Measurements from ENCODE around the gene DUSP1. TPM values are rescaled to one million over a fixed set of nuclear protein-coding genes. Genes with fewer than 3 reads are reported as not detected.

DUSP1 gene
- polyA plus RNA-seq, 1 donor from 2014 or later: 48.3 TPM

DNA sequence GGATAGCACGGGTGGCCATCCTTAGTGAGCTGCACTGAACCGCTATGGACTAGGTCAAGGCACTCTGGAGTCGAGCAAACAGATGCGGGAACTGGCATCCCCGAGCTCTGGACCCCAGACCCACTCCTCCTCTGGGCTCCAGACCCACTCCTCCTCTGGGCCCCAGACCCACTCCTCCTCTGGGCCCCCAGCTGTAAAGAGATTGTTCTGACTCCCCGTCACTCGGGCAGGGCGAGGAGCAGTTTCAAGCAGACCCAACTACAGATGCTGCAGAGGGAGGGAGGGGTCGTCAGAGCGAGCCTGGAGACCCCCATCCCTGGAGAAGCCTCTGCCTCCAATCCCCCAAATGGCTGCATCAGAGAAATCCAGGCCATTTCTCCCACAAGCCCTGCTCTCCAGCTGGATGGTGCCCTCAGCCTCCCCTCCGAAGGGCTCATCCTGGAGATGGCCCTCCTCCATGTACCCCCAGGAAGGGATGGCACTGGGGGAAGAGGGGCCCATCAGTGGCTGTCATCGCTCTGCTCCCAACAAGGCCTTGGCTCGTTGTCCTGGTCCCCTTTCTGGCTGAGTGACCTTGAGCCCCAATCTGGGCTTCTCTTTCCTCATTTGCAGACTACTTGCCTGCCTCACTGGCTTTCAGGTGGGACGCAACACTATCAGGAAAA lies 38.7 kb downstream of the DUSP1 start:
- no peak overlapping the region for H3K9ac ChIP-seq (ENCODE audit: low read length)
- no peaks in the 10 kb centered on the region for H3F3A ChIP-seq (ENCODE audit: insufficient read depth, low read length, poor library complexity, severe bottlenecking)
- H2AFZ ChIP-seq (ENCODE audit: low read depth, low read length): no peak overlapping the region
- no peaks in the 10 kb centered on the region for H3K36me3 ChIP-seq (ENCODE audit: insufficient read depth, low read length)
- H3K79me2 ChIP-seq (replicated peaks; ENCODE audit: insufficient read depth, low read length): no peaks in the 10 kb centered on the region
- H3K4me2 ChIP-seq (ENCODE audit: low read length): no peak overlapping the region
- H3K9me2 ChIP-seq (ENCODE audit: insufficient read depth, low read length): no peaks in the 10 kb centered on the region
- H3K4me3 ChIP-seq (ENCODE audit: low read length): no peak overlapping the region
- no peak for TF ChIP-seq EP300 (conservative IDR thresholded peaks at IDR 0.05; ENCODE audit: poor library complexity, severe bottlenecking)
- TF ChIP-seq RAD21 (conservative IDR thresholded peaks at IDR 0.05): no peak
- TF ChIP-seq MXI1 (conservative IDR thresholded peaks at IDR 0.05; ENCODE audit: poor library complexity, severe bottlenecking): no peak
- no peak for TF ChIP-seq SMC3 (conservative IDR thresholded peaks at IDR 0.05; ENCODE audit: poor library complexity)
- no peak for TF ChIP-seq CTCF (IDR thresholded peaks at IDR 0.05; ENCODE audit: poor library complexity, severe bottlenecking)
- no peak for TF ChIP-seq REST (IDR thresholded peaks at IDR 0.05; ENCODE audit: borderline replicate concordance)
- no peak for TF ChIP-seq EZH2 (IDR thresholded peaks at IDR 0.05; ENCODE audit: borderline replicate concordance, insufficient read depth, low read length, poor library complexity, severe bottlenecking)
- TF ChIP-seq TAF1 (IDR thresholded peaks at IDR 0.05; ENCODE audit: low read depth): no peak
- H3K27me3 ChIP-seq (ENCODE audit: insufficient read depth, low read depth, low read length): no peaks in the 10 kb centered on the region
- no peak overlapping the region for H3K27ac ChIP-seq (ENCODE audit: low read length)
- H4K20me1 ChIP-seq (ENCODE audit: insufficient read depth): no peaks in the 10 kb centered on the region
- no peaks in the 10 kb centered on the region for H3K9me3 ChIP-seq (ENCODE audit: low read length)

DNA sequence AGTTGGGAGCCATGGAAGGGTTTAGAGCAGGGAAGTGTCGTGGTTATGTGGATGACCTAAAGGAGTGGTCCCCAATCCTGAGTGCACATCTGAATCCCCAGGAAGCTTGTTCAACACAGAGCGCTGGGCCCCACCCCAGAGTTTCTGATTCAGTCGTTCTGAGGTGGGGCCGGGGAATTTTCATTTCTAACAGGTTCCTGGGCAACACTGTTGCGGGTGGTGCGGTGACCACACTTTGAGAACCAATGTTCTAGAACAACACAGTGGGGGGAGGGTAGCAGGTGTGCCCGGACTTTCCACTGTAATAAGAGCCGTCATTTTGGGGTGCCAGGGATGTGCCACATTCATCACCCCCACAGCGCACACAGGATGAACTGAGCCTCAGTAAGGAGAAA lies 39.3 kb downstream of the DUSP1 start:
- Histone ChIP-seq H3K27ac (ENCODE audit: low read length) (no peak overlapping the region), H3K9me3 (ENCODE audit: low read length) (no peaks in the 10 kb centered on the region), H3K4me2 (ENCODE audit: low read length) (no peak overlapping the region), H4K20me1 (ENCODE audit: insufficient read depth) (no peaks in the 10 kb centered on the region), H3K4me3 (ENCODE audit: low read length) (no peak overlapping the region), H3K79me2 (replicated peaks; ENCODE audit: insufficient read depth, low read length) (no peaks in the 10 kb centered on the region), H3K9me2 (ENCODE audit: insufficient read depth, low read length) (no peaks in the 10 kb centered on the region), H3K9ac (ENCODE audit: low read length) (no peak overlapping the region), H3K27me3 (ENCODE audit: insufficient read depth, low read depth, low read length) (no peaks in the 10 kb centered on the region), H3K36me3 (ENCODE audit: insufficient read depth, low read length) (no peaks in the 10 kb centered on the region), H3F3A (ENCODE audit: insufficient read depth, low read length, poor library complexity, severe bottlenecking) (no peaks in the 10 kb centered on the region), H2AFZ (ENCODE audit: low read depth, low read length) (no peak overlapping the region)
- TF ChIP-seq EP300 (conservative IDR thresholded peaks at IDR 0.05; ENCODE audit: poor library complexity, severe bottlenecking): no peak
- TF ChIP-seq TAF1 (IDR thresholded peaks at IDR 0.05; ENCODE audit: low read depth): no peak

Measured in neural cell (in vitro differentiated cells).